Mammary epithelial cell (primary cell): ENCODE data around the gene ATXN2.

Source experiments
- EZH2 ChIP-seq: IDR thresholded peaks from 2 replicates; pipeline ENCODE4 v1.6.1; 2012; ENCODE audit warnings: low read length, inconsistent platforms, borderline replicate concordance
- TF ChIP-seq, protein P1 (sequence below), 2 donors: IDR thresholded peaks in 1 of 2; conservative IDR thresholded peaks in 1 of 2; 2 replicates each; pipeline ENCODE4 v1.5.1; 2011 to 2012; ENCODE audit warnings: inconsistent platforms in 2 of 2, low read length in 2 of 2, mild to moderate bottlenecking in 2 of 2, control low read depth in 1 of 2, low read depth in 1 of 2; ENCODE audit not compliant: insufficient read depth in 1 of 2; ENCODE audit errors: extremely low read depth in 1 of 2

DNA sequence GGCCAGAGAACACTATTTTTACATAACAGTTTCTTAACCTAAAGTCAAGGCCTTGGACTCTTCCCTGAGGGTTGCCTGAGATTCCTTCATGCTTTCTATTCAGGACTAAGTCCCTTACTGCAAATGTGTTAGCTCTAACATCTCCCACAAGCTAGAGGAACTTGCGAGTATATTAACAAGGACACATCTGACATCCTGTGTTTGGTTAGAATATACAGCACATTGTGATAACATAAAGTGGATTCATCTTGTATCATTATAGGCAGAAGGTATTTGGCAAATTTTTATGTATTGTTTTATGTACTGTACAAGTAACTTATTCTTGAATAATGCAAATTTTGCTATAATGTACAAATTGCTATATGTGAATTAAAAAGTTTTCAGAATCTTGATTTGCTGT is 147.9 kb downstream of the ATXN2 start:
- TF ChIP-seq, protein P1, sequence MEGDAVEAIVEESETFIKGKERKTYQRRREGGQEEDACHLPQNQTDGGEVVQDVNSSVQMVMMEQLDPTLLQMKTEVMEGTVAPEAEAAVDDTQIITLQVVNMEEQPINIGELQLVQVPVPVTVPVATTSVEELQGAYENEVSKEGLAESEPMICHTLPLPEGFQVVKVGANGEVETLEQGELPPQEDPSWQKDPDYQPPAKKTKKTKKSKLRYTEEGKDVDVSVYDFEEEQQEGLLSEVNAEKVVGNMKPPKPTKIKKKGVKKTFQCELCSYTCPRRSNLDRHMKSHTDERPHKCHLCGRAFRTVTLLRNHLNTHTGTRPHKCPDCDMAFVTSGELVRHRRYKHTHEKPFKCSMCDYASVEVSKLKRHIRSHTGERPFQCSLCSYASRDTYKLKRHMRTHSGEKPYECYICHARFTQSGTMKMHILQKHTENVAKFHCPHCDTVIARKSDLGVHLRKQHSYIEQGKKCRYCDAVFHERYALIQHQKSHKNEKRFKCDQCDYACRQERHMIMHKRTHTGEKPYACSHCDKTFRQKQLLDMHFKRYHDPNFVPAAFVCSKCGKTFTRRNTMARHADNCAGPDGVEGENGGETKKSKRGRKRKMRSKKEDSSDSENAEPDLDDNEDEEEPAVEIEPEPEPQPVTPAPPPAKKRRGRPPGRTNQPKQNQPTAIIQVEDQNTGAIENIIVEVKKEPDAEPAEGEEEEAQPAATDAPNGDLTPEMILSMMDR (conservative IDR thresholded peaks at IDR 0.05 in 1 of 2, IDR thresholded peaks at IDR 0.05 in 1 of 2; ENCODE audit: extremely low read depth in 1 of 2, insufficient read depth in 1 of 2, low read depth in 1 of 2, low read length in 2 of 2): no peak
- no peak for TF ChIP-seq EZH2
